GM12801 (cell line): ENCODE data around the gene EPO.

Experiments
- CTCF ChIP-seq: IDR thresholded peaks from one replicate; pipeline ENCODE4 v1.5.1; 2011; ENCODE audit warnings: control low read depth; ENCODE audit not compliant: insufficient read length; ENCODE audit errors: extremely low read depth

EPO gene

GRCh38 chr7:100680576-100681271 is 39.5 kb upstream of the EPO start:
- TF ChIP-seq CTCF, result no peak

- TF ChIP-seq CTCF, result no peak
Measured at GRCh38 chr7:100681491-100682227, 38.6 kb upstream of the EPO start.

GRCh38 chr7:100682228-100682741 is 38.0 kb upstream of the EPO start:
- TF ChIP-seq CTCF, result no peak

GRCh38 chr7:100682991-100683658 is 37.1 kb upstream of the EPO start:
- no peak for TF ChIP-seq CTCF

GRCh38 chr7:100683659-100684533 is 36.4 kb upstream of the EPO start:
- no peak for TF ChIP-seq CTCF

GRCh38 chr7:100684534-100685042 is 35.7 kb upstream of the EPO start:
- no peak for TF ChIP-seq CTCF
